ENCODE data around the gene CD99L2.

- TF ChIP-seq SUZ12 (IDR thresholded peaks at IDR 0.05) (no peak), ZNF384 (IDR thresholded peaks at IDR 0.05) (no peak), FOXK2 (IDR thresholded peaks at IDR 0.05) (no peak), FOXM1 (IDR thresholded peaks at IDR 0.05; ENCODE audit: borderline replicate concordance) (no peak), CTBP1 (IDR thresholded peaks at IDR 0.05; ENCODE audit: borderline replicate concordance) (no peak), TARDBP (IDR thresholded peaks at IDR 0.05) (no peak), FOXA1 (IDR thresholded peaks at IDR 0.05) (no peak), SP1 (IDR thresholded peaks at IDR 0.05) (no peak), ELF4 (IDR thresholded peaks at IDR 0.05) (no peak), BHLHE40 (IDR thresholded peaks at IDR 0.05; ENCODE audit: borderline replicate concordance) (no peak)
Measured at GRCh38 chrX:150944233-150944632, 45.8 kb upstream of the CD99L2 start.
